Mesothelial cell of epicardium (in vitro differentiated cells): ENCODE measurements around the gene CAV1. TPM values are rescaled to one million over a fixed set of nuclear protein-coding genes. Genes with fewer than 3 reads are reported as not detected.

Source experiments
- DNase-seq, 2 experiments: peaks; one replicate each; pipeline ENCODE4 v3.0.0; 2021; ENCODE audit warnings: low spot score in 2 of 2; ENCODE audit not compliant: unreplicated experiment in 2 of 2
- H3K27ac Mint-ChIP-seq: 2 replicates; pipeline ENCODE4 v1.8.0; 2021; ENCODE audit warnings: mixed read lengths
- H3K27me3 Mint-ChIP-seq: 2 replicates; pipeline ENCODE4 v1.8.0; 2021; ENCODE audit warnings: low read depth, mixed read lengths
- H3K36me3 Mint-ChIP-seq: 2 replicates; pipeline ENCODE4 v1.8.0; 2021; ENCODE audit warnings: mixed read lengths
- H3K4me1 Mint-ChIP-seq: 2 replicates; pipeline ENCODE4 v1.8.0; 2021; ENCODE audit warnings: mixed read lengths
- H3K4me3 Mint-ChIP-seq: 2 replicates; pipeline ENCODE4 v1.8.0; 2021; ENCODE audit warnings: mild to moderate bottlenecking, moderate library complexity, mixed read lengths
- H3K9me3 Mint-ChIP-seq: 2 replicates; pipeline ENCODE4 v1.8.0; 2021; ENCODE audit warnings: mixed read lengths
- total RNA-seq: library from RNA; stranded (reverse); gene quantifications from 3 replicates; pipeline ENCODE4 v1.2.1, GENCODE V29; 2021
- TF ChIP-seq, protein P1 (sequence below): fragments of 200-600 bp; sonication (generic); IDR thresholded peaks from one replicate; pipeline ENCODE4 v1.5.0; 2021; ENCODE audit warnings: antibody characterized with exemption; ENCODE audit not compliant: unreplicated experiment

The CAV1 gene
- total RNA-seq, 1 donor from 2014 or later, result 2.7 TPM

DNA sequence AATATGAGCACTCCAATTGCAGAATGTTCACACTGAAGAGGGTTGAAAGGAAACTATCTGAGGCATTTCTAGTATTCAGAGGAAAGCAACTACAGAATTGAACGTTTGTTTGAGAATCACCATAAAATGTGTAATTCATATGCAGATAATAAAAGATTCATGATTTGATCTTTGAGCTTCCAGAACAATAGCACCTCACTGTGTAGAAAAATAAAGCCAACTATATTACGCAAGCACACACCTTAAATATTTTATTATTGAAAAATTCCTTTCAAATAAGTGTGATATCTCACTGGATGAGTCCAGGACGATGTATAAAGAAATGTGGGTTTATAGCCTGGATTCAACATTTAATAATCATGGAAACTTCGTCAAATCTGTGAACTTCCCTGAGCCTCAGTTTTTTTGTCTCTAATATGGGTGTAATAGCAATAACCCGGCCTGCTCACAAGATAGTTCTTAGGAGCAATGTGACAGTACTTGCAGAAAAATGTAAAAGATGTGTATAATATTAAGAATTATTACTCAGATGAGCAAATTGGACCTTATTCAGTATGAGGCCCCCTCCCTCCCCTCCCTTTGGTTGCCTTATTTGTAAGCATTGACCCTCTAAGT, 36.8 kb upstream of the CAV1 start:
- Mint-ChIP-seq H3K27ac (no peak overlapping the region), H3K9me3 (no peaks in the 10 kb centered on the region), H3K4me1 (peaks cover 8% of the 10 kb centered on the region), H3K27me3 (no peaks in the 10 kb centered on the region), H3K36me3 (no peaks in the 10 kb centered on the region), H3K4me3 (no peak overlapping the region)
- TF ChIP-seq, protein P1, sequence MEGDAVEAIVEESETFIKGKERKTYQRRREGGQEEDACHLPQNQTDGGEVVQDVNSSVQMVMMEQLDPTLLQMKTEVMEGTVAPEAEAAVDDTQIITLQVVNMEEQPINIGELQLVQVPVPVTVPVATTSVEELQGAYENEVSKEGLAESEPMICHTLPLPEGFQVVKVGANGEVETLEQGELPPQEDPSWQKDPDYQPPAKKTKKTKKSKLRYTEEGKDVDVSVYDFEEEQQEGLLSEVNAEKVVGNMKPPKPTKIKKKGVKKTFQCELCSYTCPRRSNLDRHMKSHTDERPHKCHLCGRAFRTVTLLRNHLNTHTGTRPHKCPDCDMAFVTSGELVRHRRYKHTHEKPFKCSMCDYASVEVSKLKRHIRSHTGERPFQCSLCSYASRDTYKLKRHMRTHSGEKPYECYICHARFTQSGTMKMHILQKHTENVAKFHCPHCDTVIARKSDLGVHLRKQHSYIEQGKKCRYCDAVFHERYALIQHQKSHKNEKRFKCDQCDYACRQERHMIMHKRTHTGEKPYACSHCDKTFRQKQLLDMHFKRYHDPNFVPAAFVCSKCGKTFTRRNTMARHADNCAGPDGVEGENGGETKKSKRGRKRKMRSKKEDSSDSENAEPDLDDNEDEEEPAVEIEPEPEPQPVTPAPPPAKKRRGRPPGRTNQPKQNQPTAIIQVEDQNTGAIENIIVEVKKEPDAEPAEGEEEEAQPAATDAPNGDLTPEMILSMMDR, result no peak
- no peak for DNase-seq

DNA sequence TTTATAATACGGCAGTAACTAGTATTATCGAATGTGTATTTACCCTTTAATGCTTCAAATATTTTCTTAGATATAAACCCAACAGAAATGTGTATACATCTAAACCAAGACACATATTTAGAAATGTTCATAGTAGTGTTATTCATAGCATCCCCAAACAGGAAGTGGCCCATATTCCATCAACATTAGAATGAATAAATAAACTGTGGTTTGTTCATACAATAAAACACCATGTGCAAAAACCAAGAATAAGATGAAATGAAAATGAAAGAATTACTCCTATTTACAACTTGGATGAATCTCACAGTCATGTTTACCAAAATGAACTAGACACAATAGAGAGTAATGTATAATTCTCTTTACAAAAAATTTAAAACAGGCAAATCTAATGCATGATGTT, 34.5 kb upstream of the CAV1 start:
- H3K4me3 Mint-ChIP-seq, result no peak overlapping the region
- H3K27ac Mint-ChIP-seq, result no peak overlapping the region
- TF ChIP-seq, protein P1, result no peak
- H3K36me3 Mint-ChIP-seq, result no peaks in the 10 kb centered on the region
- DNase-seq, result no peak
- H3K27me3 Mint-ChIP-seq, result no peaks in the 10 kb centered on the region
- H3K9me3 Mint-ChIP-seq, result no peaks in the 10 kb centered on the region
- peaks cover 8% of the 10 kb centered on the region for H3K4me1 Mint-ChIP-seq

DNA sequence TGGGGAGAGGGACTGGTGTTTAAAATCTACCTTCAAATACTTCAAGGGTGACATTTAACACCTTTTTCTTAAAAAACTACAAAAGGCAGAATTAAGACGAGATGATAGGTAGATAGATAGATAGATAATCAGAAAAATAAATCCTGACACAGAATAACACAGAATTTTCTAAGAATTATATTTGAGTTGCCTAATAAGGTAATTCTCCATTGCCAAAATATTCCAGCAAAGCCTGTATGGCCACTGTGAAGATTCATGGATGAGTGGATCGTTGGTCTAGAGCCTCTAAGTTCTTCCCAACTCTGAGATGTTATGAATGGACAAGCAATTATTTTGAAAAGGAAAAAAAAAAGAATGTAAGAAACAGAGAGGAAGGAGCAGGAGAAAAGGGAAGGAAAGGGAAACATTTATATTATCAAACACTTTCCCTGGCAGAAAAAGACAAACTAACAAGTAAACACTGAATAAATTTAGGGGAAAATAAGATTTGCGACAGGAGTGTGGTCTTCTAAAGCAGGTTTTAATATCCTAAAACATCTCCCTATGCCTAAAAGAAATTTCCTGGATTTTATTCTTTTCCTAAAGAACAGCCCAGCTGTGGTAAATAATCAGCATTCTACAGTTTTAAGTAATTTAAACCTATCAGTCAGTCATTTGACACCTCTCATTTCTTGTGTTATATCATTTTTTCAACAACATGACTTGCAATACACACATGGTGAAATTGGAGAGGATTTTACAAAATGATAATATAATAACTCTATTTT, 32.8 kb upstream of the CAV1 start:
- Mint-ChIP-seq H3K4me1 (peaks cover 8% of the 10 kb centered on the region), H3K27ac (no peak overlapping the region), H3K4me3 (no peak overlapping the region), H3K9me3 (peaks cover 5% of the 10 kb centered on the region), H3K36me3 (no peaks in the 10 kb centered on the region), H3K27me3 (no peaks in the 10 kb centered on the region)
- no peak for DNase-seq
- TF ChIP-seq, protein P1, result no peak

DNA sequence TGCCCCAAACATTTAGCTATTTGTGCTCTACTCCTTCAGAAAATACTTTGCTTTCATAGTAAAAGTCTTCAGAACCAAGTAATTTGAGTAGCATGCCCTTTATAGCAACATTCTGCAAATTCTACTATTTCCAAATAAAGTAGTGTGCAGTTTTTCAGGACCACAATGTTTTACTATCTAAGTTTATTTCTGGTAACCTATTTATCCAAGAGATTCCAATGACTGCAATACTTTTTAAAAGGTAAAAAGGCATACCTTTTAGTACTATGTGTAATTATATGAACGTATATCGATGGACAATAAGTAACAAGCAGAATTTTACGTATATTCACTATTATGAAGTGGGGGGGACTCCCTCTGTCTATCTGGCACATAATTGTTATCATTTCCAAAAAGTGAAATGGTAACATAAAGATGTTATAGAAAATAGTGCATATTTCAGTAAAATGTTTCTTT, 32.2 kb upstream of the CAV1 start:
- no peak for DNase-seq
- Mint-ChIP-seq H3K27me3 (no peaks in the 10 kb centered on the region), H3K4me1 (peaks cover 6% of the 10 kb centered on the region), H3K27ac (no peak overlapping the region), H3K4me3 (no peak overlapping the region), H3K36me3 (no peaks in the 10 kb centered on the region), H3K9me3 (peaks cover 8% of the 10 kb centered on the region)
- TF ChIP-seq, protein P1, result no peak

DNA sequence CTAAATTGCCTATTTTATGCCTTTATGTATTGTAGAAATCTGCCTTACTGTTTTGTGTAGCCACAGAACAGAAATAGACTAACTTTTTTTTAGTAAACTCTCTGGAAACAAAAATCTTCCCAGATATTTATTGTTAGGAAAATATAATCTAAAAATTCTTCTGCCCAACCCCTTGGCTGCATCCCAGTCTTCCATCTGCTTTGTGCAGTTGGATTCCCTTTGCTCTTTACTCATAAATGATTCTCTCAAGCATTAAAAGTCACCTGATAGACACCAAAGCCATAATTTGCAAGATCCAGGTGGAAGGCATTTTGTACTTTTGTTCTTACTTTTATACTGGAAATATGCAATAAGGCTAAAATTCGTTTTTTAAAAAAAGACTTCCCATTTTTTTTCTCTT, 31.4 kb upstream of the CAV1 start:
- Mint-ChIP-seq H3K27me3 (no peaks in the 10 kb centered on the region), H3K4me1 (peaks cover 6% of the 10 kb centered on the region), H3K9me3 (peaks cover 8% of the 10 kb centered on the region), H3K4me3 (no peak overlapping the region), H3K27ac (no peak overlapping the region), H3K36me3 (no peaks in the 10 kb centered on the region)
- DNase-seq, result no peak
- TF ChIP-seq, protein P1, result no peak
